ENCODE results near the gene ARFGAP2.
A peak's percentile ranks its signal among the peaks of the same experiment; 100 is the strongest.

ARFGAP2 gene

DNA sequence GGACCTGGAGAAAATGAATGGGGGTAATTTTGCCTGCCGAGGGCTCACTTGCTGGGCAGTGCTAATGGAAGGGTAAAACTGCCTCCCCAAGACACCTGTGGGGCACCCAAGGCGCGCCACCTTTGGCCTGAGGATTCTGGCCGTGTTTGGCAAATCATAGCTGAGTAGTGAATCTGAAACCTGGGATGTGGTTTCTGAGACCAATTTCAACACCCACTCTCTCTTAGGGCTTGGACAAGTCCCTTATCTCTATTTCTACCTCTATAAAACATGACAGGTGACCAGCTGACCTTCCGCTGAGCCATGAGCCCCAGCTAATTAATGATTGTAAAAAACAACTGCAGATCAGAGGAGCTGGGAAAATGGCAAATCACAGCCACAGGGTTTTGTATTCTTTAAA lies 11.0 kb upstream of the ARFGAP2 start:
- DNase-seq (ENCODE audit: low spot score): no peak

DNA sequence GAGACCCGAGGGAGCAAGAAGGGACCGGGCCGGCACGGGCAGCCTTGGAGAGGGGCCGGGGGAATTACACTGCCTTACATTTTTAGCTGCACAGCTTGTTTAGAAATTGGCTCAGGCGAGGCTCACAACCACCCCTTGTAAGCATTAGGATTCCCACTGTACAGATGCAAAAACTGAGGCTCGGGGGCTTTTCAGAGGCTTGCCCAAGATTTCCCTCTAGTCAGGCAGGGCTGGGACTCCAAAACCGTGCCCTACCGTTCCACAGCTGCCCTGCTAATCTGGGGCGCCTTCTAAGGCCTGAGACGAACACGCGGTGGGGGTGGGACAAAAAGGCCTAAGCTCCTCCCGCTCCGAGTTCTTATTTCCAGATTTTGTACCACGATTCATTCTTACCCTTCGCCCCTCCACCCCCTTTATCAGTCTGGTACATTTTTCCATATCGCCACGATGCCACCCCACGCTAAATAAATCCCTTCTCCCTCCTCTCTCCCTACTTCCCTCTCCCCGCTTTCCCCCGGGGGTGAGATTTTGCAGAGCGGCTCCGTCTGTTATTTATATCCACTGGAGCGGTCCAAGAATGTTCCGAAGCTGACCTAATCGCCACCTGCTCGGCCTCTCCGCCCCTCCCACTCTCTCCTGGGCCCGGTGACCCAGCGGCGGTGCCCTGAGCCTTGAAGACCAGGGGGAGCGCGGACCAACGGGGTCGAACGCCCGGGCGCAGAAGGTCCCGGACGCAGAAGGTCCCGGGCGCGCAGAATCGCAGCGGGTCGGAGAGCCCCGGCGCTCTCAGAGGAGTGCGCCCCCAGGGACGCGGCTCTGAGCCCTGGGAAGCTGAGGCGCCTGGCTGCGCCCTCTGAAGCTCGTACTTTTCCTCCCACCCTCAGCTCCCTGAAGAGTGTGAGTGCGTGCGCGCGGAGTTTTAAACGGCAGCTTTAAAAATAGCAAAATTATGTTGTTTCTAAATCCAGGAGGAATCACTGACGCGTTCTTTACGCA lies 10.3 kb upstream of the ARFGAP2 start:
- DNase-seq (ENCODE audit: low spot score): peak; percentile 46

DNA sequence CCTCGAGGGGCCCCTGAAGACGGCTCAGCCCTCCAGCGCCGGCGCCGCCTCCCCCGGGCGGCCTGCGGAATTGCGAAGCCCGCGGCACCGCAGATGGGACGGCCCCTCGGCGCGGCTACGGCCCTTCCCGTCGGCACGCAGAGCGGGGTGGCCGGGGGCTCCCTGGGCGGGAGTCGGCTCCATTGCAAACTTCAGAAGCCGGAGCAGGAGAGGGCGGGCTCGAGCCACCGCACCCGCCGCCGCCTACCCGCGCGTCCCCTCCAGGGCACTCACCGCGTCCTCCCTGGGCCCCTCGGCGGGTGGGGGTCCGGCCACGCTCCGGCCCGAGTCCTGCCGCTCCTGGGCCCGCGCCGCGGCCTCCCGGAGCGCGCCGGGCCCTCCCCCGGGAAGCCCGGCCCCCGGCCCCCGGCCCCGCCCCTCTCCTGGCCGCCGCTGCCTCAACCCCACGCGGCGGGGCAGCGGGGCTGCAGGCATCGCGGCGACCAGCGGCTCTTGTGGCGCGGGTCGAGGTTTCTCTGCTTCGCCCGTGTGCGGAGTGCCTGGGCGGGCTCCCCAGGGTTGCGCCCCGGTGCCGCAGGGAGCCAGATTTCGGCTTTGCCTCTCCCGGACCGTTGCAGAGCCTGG lies 9.5 kb upstream of the ARFGAP2 start, which contains the start of gene PACSIN3:
PACSIN3 (minus strand) TSS at position 359 of the 624 bp plus-strand sequence. CDS start 3,707 bp downstream, outside the sequence.
- DNase-seq (ENCODE audit: low spot score): no peak

DNA sequence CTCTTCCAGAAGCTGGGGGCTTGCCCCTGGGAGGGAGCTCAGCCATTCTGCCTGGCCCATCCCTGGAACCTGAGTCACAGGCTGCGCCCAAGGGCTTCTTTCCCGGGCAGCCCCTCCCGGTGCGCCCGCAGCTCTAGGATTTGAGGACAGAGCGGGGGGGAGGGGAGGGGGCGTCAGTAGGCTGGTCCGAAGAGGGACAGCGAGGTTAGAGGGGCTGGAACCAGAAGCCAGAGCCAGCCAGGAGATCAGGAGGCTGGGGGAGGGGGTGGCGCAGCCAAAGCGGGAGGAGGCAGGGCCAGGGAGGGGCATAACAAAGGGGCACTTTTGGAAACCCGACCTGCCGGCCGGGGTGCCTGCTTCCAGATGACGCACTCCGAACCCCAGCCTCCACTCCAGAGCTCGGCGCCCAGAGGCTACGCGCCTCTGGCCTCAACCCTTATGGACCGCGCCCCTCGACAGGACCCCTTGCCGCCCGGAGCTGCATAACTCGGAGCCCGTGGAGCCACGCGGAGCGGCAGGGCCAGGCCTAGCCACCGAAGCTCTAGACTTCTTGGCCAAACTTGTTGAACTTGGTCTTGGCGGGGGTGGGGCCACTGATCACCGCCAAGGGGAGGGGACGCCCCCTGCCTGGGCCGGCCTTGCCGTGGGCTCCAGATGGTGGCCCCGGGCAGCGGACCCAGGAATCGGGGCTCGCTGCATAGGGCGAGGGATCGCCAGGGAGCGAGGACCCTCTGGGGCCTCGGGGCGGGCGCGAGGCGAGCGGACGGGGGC lies 8.8 kb upstream of the ARFGAP2 start:
- DNase-seq (ENCODE audit: low spot score): no peak

DNA sequence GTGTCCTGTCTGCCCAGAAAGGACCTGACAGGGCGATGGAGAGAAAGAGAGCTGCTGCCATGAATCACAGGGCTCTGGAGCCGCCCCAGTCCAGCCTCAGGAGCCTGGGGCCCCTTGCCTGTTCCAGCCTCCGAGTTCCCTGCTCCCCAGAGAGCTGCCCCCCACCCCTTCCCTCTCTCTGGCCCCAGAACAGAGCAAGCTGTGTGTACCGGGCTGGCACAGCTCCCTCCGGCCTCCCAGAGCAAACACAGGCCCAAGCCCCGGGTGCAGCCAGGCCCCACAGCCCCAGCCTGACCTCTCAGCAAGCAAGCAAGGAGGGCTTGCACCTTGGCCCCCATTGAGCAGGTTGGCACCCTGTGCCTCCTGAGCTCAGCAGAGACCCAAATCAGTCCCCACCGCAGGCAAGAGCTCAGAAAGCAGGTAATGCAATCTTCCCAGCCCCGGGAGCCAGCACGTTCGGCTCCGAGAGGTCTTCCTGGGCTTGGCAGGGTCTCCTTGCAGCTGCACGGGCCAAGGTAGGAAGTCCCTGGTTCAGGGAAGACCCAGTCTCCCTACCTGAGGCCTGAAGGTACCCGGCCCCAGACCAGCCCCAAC lies 8.1 kb upstream of the ARFGAP2 start:
- peak; percentile 91 for DNase-seq (ENCODE audit: low spot score)

DNA sequence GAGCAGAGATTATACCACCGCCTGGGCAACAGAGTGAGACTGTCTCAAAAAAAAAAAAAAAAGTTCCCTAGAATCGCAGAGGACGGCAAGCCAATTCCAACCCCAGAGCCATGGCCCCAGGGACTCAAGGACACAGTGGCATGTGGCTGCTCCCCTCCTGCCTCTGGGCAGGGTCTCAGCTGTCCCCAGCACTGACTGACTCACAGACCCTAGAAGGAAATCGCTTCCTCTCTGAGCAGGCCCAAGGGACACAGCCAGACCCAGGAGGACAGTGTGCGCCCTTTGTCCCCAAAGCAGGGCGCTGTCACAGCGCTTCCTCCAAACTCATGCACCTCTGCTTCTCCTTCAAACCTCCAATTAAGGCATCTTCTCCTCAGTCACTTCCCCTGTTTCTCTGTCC lies 7.3 kb upstream of the ARFGAP2 start:
- no peak for DNase-seq (ENCODE audit: low spot score)

DNA sequence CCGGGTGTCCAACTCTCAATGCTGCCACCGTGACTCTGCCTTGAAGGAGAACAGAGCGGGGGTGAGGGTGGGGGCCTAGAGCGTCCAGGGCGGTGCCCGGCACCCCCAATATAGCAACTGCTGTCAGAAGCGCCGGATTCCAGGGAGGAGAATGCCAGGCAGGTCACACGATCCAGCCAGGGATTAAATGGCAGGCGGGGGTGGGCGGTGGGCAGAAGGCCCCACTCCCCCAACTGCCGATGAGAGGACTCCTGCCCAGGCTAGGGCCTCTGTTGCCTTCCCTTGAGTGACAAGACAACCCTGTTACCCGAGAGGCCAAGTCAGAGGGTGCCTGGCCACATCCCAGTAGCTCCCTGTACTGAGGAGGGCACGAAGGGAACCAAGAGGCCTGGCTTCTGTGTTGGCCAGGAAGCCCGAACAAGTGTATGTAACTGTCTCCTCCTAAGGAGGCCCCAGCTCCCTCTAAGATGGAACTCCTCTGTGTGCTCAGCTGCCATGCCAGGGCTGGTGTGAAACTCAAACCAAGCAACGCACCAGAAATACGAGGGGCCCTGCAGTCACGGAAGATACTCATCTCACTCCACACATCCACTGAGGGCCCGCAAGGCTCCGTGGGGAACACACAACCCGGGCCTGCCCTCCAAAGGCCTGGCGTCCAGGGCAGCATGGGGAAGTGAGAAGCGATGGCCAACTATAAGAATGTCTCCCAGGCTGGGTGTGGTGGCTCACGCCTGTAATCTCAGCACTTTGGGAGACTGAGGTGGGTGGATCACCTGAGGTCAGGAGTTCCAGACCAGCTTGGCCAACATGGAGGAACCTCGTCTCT lies 6.6 kb upstream of the ARFGAP2 start:
- no peak for DNase-seq (ENCODE audit: low spot score)

DNA sequence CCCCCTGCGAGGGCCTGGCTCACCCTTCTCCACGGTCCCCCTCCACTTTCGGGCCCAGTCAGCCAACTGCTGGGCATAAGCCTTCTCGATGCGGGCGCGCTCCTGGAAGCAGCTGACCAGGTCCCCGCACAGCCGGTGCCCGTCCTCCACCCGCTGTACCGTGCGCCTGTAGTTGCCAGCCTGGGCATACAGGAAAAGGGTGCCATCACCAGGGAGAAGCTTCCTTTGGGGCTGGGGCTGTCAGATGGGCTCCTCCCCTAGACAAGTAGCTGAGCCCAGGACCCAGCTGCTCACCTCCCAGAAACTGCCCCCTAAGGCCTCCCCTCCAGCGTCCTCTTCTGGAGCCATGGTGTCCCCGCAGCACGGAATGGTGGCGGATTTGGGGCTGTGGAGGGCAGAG lies 5.7 kb upstream of the ARFGAP2 start:
- no peak for DNase-seq (ENCODE audit: low spot score)

DNA sequence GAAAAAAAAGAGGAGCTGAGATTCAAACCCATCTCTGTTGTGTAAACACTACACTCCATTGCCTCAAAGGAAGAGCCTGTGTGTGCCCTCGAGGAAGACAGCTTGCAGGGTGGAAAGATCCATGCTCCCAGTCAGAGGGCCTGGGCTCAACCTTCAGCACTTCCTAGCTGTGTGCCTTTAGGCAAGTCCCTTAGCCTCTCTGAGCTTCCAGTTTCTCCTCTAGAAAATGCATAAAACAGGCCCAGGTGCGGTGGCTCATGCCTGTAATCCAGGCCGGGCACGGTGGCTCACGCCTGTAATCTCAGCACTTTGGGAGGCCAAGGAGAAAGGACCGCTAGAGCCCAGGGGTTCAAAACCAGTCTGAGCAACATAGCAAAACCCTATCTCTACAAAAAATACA lies 4.6 kb upstream of the ARFGAP2 start:
- DNase-seq (ENCODE audit: low spot score): no peak

DNA sequence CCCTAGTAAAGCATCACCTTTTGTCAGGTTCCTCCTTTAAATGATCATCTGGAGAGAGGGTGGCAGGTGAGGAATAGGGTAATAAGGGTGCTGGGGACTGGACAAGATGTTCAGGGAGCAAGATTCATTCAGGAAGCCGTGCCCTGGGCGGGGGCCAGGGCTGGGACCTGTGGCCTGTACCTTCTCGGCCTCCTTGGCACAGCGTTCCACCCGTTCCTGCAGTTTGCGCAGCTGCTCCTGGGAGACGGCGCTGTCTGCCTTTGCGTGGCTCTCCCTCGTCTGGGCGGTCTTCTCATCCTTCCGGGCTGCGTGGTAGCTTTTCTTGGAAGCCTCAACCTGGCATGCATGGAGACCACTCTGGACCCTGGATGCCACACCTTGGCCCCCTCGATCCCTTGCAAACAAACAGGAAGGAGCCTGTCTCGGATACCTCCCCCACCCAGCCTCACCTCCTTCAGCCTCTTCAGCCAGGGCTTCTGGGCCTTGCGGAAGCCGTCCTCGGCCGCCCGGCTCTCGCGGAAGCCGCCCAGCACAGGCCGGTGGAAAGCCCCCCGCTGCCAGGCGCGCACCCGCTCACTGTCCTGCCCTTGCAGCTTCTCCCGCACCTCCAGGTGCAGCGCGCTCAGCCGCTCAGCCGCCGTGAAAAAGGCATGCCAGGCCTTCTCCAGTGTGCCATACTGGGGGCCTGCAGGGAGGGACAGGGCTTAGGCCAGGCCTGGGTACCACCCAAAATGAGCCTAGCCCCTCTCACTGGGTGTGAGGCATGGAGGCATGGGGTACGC lies 3.5 kb upstream of the ARFGAP2 start:
- DNase-seq (ENCODE audit: low spot score): no peak

DNA sequence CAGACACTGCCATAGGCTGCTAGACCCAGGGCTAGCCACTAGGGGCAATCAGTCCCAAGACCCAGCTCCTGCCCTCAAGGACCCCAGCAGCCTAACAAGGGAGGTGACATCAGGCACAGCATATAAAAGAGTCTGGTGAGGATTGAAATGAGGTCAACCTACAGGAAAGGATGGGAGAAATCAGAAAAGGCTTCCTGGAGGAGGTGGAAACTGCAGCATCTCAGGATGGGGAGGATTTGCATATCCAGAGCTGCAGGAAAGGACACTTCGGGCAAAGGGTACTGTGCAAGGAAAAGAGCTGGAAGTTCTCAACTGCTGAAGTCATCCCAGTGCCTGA lies 2.9 kb upstream of the ARFGAP2 start:
- DNase-seq (ENCODE audit: low spot score): peak; percentile 58

DNA sequence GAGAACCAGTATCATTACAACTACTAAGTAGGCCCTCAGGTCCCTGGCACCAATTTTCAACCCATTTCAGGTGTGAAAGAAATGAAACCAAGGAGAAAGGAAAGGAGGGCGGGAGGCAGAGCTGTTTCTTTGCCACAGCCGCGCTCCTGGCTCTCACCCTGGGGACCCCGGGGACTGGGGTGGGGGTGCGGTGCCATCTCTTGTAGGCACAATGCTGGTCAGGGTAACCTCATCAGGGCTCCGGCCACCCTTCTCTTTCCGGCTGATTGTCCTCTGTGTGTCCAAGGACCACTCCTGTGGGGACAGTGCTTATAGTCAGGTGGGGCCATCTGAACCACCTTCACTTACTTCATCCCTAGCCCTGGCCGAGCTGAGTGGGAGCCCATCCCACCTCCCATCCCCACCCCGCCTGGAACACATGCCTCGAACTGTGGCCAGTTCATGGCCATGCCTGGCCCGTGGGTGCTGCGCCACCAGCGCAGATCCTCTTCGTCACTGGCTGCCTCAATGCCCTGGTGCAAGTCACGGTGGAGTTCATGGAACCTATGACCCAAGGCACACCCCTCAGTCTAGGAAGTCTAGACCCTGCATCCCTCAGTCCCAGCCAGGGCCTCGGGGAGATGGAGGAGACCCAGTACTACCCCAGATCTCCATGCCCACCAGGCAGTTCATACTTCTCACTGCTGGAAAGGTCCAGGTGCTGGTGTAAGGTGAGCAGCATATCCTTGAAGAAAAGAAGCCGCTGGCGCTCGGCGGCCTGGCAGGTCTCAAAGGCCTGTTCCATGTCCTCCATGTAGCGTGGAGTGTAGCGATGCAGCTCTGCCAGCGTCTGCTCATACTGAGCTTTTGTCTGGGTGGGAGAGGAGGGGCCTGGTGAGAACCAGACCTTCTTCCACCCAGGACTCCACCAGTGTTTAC lies 2.3 kb upstream of the ARFGAP2 start:
- no peak for DNase-seq (ENCODE audit: low spot score)

DNA sequence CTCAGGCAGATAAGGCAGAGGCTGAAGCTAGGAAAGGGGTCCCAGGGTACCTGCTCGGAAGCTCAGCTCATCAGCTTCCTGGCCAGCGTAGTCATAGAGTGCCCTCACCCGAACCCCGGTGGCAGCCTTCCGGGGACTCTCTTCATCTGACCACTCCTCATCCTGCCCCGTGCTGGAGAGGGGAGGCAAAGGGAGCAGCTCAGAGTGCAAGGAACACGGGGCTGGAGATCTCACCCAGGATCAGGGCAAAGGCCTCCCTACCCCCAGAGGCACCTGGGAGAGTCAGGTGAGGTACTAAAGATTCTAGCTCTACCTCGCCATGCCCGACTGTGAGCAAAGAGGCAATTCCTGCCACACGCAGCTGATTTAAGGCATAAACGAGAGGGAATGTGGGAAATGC lies 1.6 kb upstream of the ARFGAP2 start:
- DNase-seq (ENCODE audit: low spot score): no peak

DNA sequence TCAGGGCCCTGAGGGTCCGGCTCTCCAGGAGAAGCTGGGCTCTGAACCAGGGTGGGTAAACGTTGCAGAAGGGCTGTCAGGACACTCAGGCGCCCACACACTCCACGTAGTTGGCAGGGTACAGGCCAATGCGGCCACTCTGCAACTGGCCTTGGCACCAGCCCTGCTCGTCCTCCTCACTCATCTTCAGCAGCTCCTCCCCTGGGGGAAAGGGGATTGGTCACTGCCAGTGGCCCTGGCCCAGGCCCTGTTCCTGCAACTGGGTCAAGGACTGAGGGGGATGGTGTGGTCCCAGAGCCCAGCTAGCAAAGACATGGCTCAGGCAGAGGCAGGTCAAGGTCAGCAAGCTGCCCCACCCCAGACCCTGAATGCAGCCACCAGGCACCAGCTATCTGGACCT lies 1.2 kb upstream of the ARFGAP2 start:
- no peak for DNase-seq (ENCODE audit: low spot score)

DNA sequence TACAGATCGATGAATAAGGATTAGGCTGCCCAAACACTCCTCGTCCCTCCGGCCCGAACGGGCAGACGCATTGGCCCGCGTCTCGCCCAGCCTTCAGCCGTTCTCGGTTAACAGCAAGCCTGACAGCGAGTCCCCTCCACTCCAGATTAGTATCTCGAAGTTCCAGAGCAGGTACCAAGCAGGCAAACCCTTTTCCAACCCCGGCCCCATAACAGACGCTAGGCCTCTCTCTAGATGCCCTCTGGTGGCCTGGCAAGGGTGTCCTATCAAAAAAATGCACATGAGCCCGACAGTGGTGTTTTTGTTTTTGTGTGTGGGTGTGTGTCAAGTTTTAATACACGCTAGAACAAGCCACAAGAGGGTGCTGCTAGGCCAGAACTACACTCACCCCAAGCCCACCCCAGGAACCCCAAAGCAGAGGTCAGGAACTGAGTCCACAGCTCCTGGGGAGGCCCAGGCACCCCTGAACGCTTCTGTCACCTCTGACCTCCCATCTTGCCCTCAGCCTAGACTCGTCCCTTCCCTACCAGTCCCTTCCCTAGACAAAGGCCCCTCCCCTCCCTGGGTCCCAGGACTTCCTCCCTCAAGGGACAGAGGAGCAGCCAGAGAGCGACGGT lies 658 bp upstream of the ARFGAP2 start:
- peak; percentile 90 for DNase-seq (ENCODE audit: low spot score)

DNA sequence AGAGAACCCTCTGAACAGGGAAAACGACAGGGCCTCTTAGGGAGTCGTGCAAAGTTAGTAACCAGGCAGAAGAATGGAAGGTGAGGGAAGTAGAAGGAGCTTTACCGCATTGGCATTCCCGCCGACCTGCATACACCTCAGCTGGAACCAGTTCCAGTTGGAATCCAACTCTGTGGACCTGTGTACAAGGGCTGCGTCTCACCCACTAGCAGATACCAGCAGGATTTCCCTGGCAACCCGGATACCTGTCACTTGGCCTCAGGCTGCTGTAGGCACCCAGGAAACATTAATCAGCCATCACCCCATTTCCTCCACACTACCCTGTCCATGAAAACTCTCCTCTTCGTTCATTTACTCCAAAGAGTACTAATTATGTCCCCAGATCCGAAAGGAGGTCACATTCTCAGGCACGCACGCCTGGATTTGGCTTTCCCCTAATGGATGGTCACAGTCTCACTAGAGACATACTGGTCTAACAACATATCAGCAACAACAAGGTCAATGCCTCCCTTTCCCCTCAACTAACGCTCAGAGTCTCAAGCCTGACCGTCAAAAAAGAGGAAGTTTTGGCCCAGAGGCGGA lies 842 bp downstream of the ARFGAP2 start:
- no peak for DNase-seq (ENCODE audit: low spot score)

DNA sequence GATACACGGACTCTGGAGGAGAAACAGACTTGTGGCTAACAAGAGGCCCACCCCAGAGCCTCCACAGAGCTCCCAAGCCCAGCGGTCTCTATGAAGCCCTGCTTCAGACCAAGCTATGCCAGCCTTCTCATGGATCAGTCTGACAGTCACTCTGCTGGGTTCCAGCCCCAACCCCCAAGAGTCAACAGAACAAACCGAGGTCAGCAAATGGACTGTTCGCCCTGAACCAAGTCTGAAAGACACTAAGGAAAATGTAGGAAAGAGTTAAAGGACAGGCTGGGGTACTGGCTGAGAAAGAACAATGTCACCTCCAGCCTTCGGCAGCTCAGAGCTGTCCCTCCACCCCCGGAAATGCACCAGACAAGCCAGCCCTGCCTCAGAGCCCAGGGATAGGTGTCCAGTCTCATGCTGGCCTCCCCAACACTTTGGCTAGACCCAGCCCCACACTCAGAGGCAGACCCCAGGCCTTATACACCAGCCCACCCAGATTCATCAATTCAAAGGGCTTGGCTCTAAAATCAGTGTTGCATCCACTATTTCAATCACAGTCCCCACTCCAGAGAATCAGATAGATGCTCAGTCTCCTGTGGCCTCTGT lies 3.8 kb downstream of the ARFGAP2 start:
- no peak for DNase-seq (ENCODE audit: low spot score)

DNA sequence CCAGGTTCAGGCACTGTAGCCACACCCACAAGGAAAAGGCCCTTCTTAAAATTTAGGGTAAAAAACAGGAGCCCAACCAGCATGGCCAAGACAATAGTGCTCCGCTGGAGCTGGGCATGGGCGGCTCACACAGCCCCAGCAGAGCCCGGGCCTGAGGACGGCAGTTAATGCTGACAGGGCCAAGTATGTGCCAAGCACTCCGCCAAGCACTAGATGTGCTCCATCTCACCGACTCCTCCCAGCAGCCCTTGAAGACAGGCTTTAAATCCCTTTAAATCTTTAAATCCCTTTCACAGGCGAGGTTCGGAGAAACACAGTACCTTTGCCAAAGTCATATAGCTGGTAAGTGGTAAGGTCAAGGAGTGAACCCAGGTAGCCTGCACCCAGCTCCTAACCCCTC lies 4.8 kb downstream of the ARFGAP2 start:
- peak; percentile 57 for DNase-seq (ENCODE audit: low spot score)

All from Ammon's horn (tissue), 1 donor.